K562 (cell line): ENCODE data around the gene SFXN5. TPM values are rescaled to one million over a fixed set of nuclear protein-coding genes. Genes with fewer than 3 reads are reported as not detected.
"Not testable (repeated sequence)": the region's sequence is repeated elsewhere in the genome, so short reads cannot be mapped to it uniquely, and the experiment has no call there.

Experiments
- ATAC-seq: fragments of 200-7000 bp; cut with Tn5 transposase; 3 replicates; pipeline ENCODE4 v1.9.1; 2020; ENCODE audit warnings: moderate library complexity
- BruUV-seq: library from RNA; stranded (reverse); fragments of 400-500 nt; replicated peaks from 2 replicates; lab custom pipeline; 2021; lab: Mats Ljungman, UMichigan
- CTCF ChIA-PET: fragments of 300-600 bp; formaldehyde crosslinking; extraction: SDS; loops from one replicate; lab custom pipeline; 2021; ENCODE audit warnings: low intra/inter-chr PET ratio; lab: Yijun Ruan, JAX
- POLR2A ChIA-PET: fragments of 300-600, 350-650 bp; sonication (Branson Sonifier 250); formaldehyde crosslinking; extraction: SDS; loops from one replicate; lab custom pipeline; 2021; ENCODE audit warnings: antibody characterized with exemption, inconsistent platforms; lab: Yijun Ruan, JAX
- DNase-seq, 4 experiments: peaks; one replicate each; pipeline versions ENCODE4 v3.0.0 to v3.0.0-alpha.2; 2011 to 2018; ENCODE audit warnings: low spot score in 3 of 4, mixed read lengths in 3 of 4; ENCODE audit errors: extremely low read depth in 1 of 4
- FAIRE-seq: peaks from 2 replicates; lab custom pipeline; 2011; peaks lifted over from hg19 to GRCh38; lab: Jason Lieb, UNC
- H2AFZ ChIP-seq: 2 replicates; pipeline ENCODE4 v1.6.0; 2011; ENCODE audit warnings: low read depth, low read length, control low read depth, inconsistent platforms
- H3K27ac ChIP-seq: fragments of 200-600 bp; 3 replicates; pipeline ENCODE4 v1.8.0; 2011; ENCODE audit warnings: low read depth, mild to moderate bottlenecking, control low read depth, inconsistent platforms, low read length, moderate library complexity, mixed read lengths; ENCODE audit errors: extremely low read depth
- H3K27me3 ChIP-seq, 2 experiments: fragments of 300-600 bp in 1 of 2; 2 replicates in 1 of 2; 3 replicates in 1 of 2; pipeline versions ENCODE4 v1.6.0 to v1.8.0; 2011; ENCODE audit warnings: inconsistent platforms in 2 of 2, low read length in 2 of 2, mild to moderate bottlenecking in 1 of 2, mixed read lengths in 1 of 2, moderate library complexity in 1 of 2; ENCODE audit not compliant: control insufficient read depth in 2 of 2, insufficient read depth in 2 of 2
- H3K36me3 ChIP-seq: fragments of 300-600 bp; 3 replicates; pipeline ENCODE4 v1.8.0; 2011; ENCODE audit warnings: mild to moderate bottlenecking, low read length, inconsistent platforms; ENCODE audit not compliant: control insufficient read depth, insufficient read depth
- H3K4me1 ChIP-seq, 2 experiments: fragments of 200-600 bp in 1 of 2; replicated peaks in 1 of 2; 2 replicates in 1 of 2; 3 replicates in 1 of 2; pipeline versions ENCODE4 v1.5.1 to v1.8.0; 2011; ENCODE audit warnings: inconsistent platforms in 2 of 2, low read length in 2 of 2, mild to moderate bottlenecking in 1 of 2, mixed read lengths in 1 of 2, moderate library complexity in 1 of 2; ENCODE audit not compliant: control insufficient read depth in 2 of 2, insufficient read depth in 2 of 2
- H3K4me2 ChIP-seq: 2 replicates; pipeline ENCODE4 v1.6.1; 2011; ENCODE audit warnings: low read length, control low read depth, inconsistent platforms, mixed read lengths; ENCODE audit not compliant: insufficient read depth
- H3K4me3 ChIP-seq: fragments of 200-600 bp; sonication (generic), shearing (Covaris generic); 2 replicates; pipeline ENCODE4 v1.5.1; 2016; ENCODE audit warnings: control low read depth, inconsistent platforms
- H3K79me2 ChIP-seq: fragments of 200-600 bp; 3 replicates; pipeline ENCODE4 v1.8.0; 2011; ENCODE audit warnings: low read length, inconsistent platforms; ENCODE audit not compliant: control insufficient read depth, insufficient read depth
- H3K9ac ChIP-seq, 2 experiments: 2 replicates each; pipeline versions ENCODE4 v1.6.0 to v1.6.1; 2011; ENCODE audit warnings: low read depth in 2 of 2, low read length in 2 of 2, control low read depth in 1 of 2, inconsistent platforms in 1 of 2, mild to moderate bottlenecking in 1 of 2, mixed read lengths in 1 of 2; ENCODE audit not compliant: insufficient read depth in 1 of 2
- H3K9me1 ChIP-seq: one replicate; pipeline ENCODE4 v1.6.0; 2011; ENCODE audit warnings: inconsistent platforms, mild to moderate bottlenecking, low read length, moderate library complexity; ENCODE audit not compliant: control insufficient read depth, insufficient read depth
- H3K9me3 ChIP-seq: replicated peaks from 2 replicates; pipeline ENCODE4 v1.5.1; 2011; ENCODE audit warnings: low read depth, low read length, inconsistent platforms; ENCODE audit not compliant: control insufficient read depth, insufficient read depth
- H4K20me1 ChIP-seq: replicated peaks from 2 replicates; pipeline ENCODE4 v1.6.1; 2011; ENCODE audit warnings: low read length, inconsistent platforms, mixed read lengths; ENCODE audit not compliant: control insufficient read depth, insufficient read depth
- AFF1 ChIP-seq, 2 experiments: fragments of 450-650 bp; IDR thresholded peaks; 2 replicates each; pipeline ENCODE4 v1.6.1; 2018; ENCODE audit warnings: mild to moderate bottlenecking in 2 of 2, low read depth in 1 of 2; ENCODE audit not compliant: partially characterized antibody in 2 of 2
- WGBS: fragments of 100-300 bp; shearing (Covaris generic); methylation state at CpG from one replicate; pipeline ENCODE4 v1.1.6; 2016; ENCODE audit warnings: low coverage, mixed read lengths; ENCODE audit not compliant: insufficient coverage; ENCODE audit errors: missing lambda C conversion rate; 5-methylcytosine and 5-hydroxymethylcytosine counted together
- in situ Hi-C: fragments of 300-500 bp; cut with MboI; formaldehyde crosslinking; loops from 4 replicates; pipeline ENCODE4 v1.15.0; 2018; ENCODE audit warnings: inconsistent platforms, mixed read lengths
- intact Hi-C: fragments of 100-400 bp; cut with micrococcal nuclease; formaldehyde crosslinking; loops from 2 replicates; pipeline ENCODE4 v1.14.2; 2022
- polyA plus RNA-seq, 8 experiments: library from polyadenylated mRNA; depleted of rRNA in 4 of 8; stranded (reverse) in 5 of 8; unstranded in 3 of 8; fragments of >200 nt; fragmentation: Nextera tagmentation in 2 of 8; fragmentation: Illumina TruSeq in 1 of 8; extraction: Ambion mirVana in 2 of 8; extraction: Trizol in 1 of 8; gene quantifications; 2 replicates each; pipeline versions ENCODE4 v1.2.1 to v1.2.3, GENCODE V29; 2011 to 2014; ENCODE audit warnings: inconsistent platforms in 1 of 8, missing spikeins in 1 of 8
- total RNA-seq, 7 experiments: library from RNA; depleted of rRNA in 6 of 7; stranded (reverse); fragments of >200 nt in 6 of 7; fragmentation: Illumina TruSeq in 2 of 7; extraction: Trizol in 2 of 7; gene quantifications; 2 replicates each; pipeline versions ENCODE4 v1.2.1 to v1.2.3, GENCODE V29; 2011 to 2021; ENCODE audit warnings: low replicate concordance in 1 of 7

The SFXN5 gene
- total and polyA plus RNA-seq, 9 of the 15 experiments (the other 6 are each of a cell fraction or from before 2014, with no cell fraction given), result 8.3 to 22.6 (median 16.0) TPM

- DNase-seq, H3K9me1 ChIP-seq, H3K79me2 ChIP-seq, BruUV-seq, intact Hi-C loops, H3K4me2 ChIP-seq, H2AFZ ChIP-seq, FAIRE-seq, CTCF ChIA-PET, H3K36me3 ChIP-seq, H3K4me3 ChIP-seq, H3K9me3 ChIP-seq, H3K9ac ChIP-seq, H3K27me3 ChIP-seq, H3K27ac ChIP-seq, in situ Hi-C loops, H4K20me1 ChIP-seq, ATAC-seq, H3K4me1 ChIP-seq: not testable (repeated sequence)
- 26% methylated on average over 11 of the region's 11 CpGs for WGBS
- POLR2A ChIA-PET, result interaction anchor here (0.7 kb wide), 1 partner anchor 212 kb away, joined by 3 read pairs; no protein-coding TSS in a partner anchor
Observed at GRCh38 chr2:73119611-73120239, 48.2 kb upstream of the SFXN5 start.

DNA sequence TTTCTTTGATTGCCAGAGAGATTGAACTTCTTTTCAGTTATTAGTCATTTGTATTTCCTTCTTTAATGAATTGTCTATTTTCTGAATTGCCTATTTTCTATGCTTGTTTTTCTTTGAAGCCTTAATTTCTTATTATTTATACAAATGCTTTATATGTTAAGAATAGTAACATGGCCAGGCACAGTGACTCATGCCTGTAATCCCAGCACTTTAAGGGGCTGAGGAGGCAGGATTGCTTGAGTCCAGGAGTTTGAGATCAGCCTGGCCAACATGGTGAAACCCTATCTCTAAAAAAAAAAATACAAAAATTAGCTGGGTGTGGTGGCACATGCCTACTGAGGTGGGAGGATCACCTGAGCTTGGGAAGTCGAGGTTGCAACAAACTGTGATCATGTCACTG, 45.9 kb upstream of the SFXN5 start:
- POLR2A ChIA-PET, result interaction anchor here (0.7 kb wide), 1 partner anchor 44 kb away, joined by 3 read pairs; no protein-coding TSS in a partner anchor
- Histone ChIP-seq H3K79me2 (no peaks in the 10 kb centered on the region), H3K27ac (no peak overlapping the region), H3K4me3 (no peak overlapping the region), H4K20me1 (peaks cover 4% of the 10 kb centered on the region; the same call in 1 of the 2 replicates), H3K9me1 (no peaks in the 10 kb centered on the region), H2AFZ (no peak overlapping the region), H3K9me3 (no peaks in the 10 kb centered on the region), H3K4me2 (no peak overlapping the region), H3K9ac (no peak overlapping the region), H3K27me3 (peaks cover 3 to 4% of the 10 kb centered on the region in 2 experiments; a peak in 2 of 5 replicates), H3K36me3 (no peaks in the 10 kb centered on the region), H3K4me1 (peaks cover 0 to 10% of the 10 kb centered on the region in 2 experiments; a peak in 3 of 5 replicates)
- FAIRE-seq (no peak), DNase-seq (no peak), ATAC-seq (no peak)
- no TSS peak for BruUV-seq
- CTCF ChIA-PET, result no interaction called here
- intact Hi-C loops (no loop called here), in situ Hi-C loops (no loop called here)
- whole genome bisulfite sequencing, result 0% methylated on average over 1 of the region's 1 CpG
- no peak for TF ChIP-seq AFF1 (IDR thresholded peaks at IDR 0.05; ENCODE audit: low read depth in 1 of 2, partially characterized antibody in 2 of 2)
